ENCODE measurements around the gene TLE1. TPM values are rescaled to one million over a fixed set of nuclear protein-coding genes. Genes with fewer than 3 reads are reported as not detected.

TLE1 gene
- total RNA-seq, 1 donor = 9.0 TPM

DNA sequence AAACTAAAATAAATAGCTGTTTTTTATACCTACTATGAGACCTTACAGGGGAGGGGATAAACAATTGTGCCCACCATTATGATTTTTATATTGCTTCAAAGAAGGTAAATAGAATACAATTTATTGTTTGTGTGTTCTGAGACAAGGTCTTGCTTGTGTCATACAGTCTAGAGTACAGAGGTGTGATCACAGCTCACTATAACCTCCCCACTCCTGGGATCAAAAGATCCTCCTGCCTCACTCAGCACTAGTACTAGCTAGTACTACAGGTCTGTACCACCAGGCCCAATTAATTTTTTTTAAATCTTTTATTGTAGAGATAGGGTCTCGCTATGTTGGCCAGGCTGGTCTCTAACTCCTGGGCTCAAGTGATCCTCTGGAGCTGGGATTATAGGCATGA, 11.3 kb downstream of the TLE1 start:
- no peak overlapping the region for H3K27ac ChIP-seq (ENCODE audit: low read depth, low read length)
- H3K79me2 ChIP-seq (ENCODE audit: insufficient read depth, low read length) = no peaks in the 10 kb centered on the region
- peaks cover 4% of the 10 kb centered on the region for H3K4me1 ChIP-seq (ENCODE audit: insufficient read depth, low read length)
- H3K27me3 ChIP-seq (ENCODE audit: insufficient read depth, low read length) = no peaks in the 10 kb centered on the region
- H3K4me3 ChIP-seq (ENCODE audit: insufficient read depth, low read length) = no peak overlapping the region
- DNase-seq (ENCODE audit: insufficient read length, low spot score, missing footprints) = no peak
- no peaks in the 10 kb centered on the region for H3K36me3 ChIP-seq (ENCODE audit: insufficient read depth, low read length)
- TF ChIP-seq, protein P1, sequence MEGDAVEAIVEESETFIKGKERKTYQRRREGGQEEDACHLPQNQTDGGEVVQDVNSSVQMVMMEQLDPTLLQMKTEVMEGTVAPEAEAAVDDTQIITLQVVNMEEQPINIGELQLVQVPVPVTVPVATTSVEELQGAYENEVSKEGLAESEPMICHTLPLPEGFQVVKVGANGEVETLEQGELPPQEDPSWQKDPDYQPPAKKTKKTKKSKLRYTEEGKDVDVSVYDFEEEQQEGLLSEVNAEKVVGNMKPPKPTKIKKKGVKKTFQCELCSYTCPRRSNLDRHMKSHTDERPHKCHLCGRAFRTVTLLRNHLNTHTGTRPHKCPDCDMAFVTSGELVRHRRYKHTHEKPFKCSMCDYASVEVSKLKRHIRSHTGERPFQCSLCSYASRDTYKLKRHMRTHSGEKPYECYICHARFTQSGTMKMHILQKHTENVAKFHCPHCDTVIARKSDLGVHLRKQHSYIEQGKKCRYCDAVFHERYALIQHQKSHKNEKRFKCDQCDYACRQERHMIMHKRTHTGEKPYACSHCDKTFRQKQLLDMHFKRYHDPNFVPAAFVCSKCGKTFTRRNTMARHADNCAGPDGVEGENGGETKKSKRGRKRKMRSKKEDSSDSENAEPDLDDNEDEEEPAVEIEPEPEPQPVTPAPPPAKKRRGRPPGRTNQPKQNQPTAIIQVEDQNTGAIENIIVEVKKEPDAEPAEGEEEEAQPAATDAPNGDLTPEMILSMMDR (IDR thresholded peaks at IDR 0.05; ENCODE audit: extremely low read depth, low read depth, low read length) = no peak
- H4K20me1 ChIP-seq (ENCODE audit: insufficient read depth, low read length) = peaks cover 9% of the 10 kb centered on the region
- H3K4me2 ChIP-seq (ENCODE audit: insufficient read depth, low read length) = no peak overlapping the region
- H2AFZ ChIP-seq (ENCODE audit: low read length) = no peak overlapping the region
- no peaks in the 10 kb centered on the region for H3K9me3 ChIP-seq (ENCODE audit: low read depth, low read length)

DNA sequence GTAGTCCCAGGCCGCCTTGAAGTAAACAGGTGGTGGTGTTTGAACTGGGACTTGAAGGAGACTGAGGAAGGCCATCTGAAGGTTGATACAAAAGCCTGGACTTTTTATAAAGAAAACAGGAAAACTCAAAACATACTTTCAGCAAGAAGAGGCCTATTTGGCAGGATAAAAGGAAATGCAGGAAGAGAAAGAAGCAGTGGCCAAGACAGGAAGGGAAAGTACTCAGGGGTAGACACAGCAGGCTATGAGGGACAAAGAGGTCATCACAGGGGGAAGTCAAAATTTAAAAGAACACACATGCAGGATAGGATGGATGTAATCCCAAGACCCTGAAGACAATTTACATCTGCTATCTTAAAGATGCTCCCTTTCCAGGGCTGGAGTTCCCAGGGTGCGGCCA, 13.0 kb downstream of the TLE1 start:
- H3K4me1 ChIP-seq (ENCODE audit: insufficient read depth, low read length) = no peaks in the 10 kb centered on the region
- H3K27me3 ChIP-seq (ENCODE audit: insufficient read depth, low read length) = no peaks in the 10 kb centered on the region
- H2AFZ ChIP-seq (ENCODE audit: low read length) = no peak overlapping the region
- no peaks in the 10 kb centered on the region for H3K36me3 ChIP-seq (ENCODE audit: insufficient read depth, low read length)
- H3K79me2 ChIP-seq (ENCODE audit: insufficient read depth, low read length) = no peaks in the 10 kb centered on the region
- no peak for DNase-seq (ENCODE audit: insufficient read length, low spot score, missing footprints)
- H4K20me1 ChIP-seq (ENCODE audit: insufficient read depth, low read length) = peaks cover 9% of the 10 kb centered on the region
- no peak overlapping the region for H3K27ac ChIP-seq (ENCODE audit: low read depth, low read length)
- H3K4me2 ChIP-seq (ENCODE audit: insufficient read depth, low read length) = no peak overlapping the region
- no peaks in the 10 kb centered on the region for H3K9me3 ChIP-seq (ENCODE audit: low read depth, low read length)
- TF ChIP-seq, protein P1 (IDR thresholded peaks at IDR 0.05; ENCODE audit: extremely low read depth, low read depth, low read length) = no peak
- H3K4me3 ChIP-seq (ENCODE audit: insufficient read depth, low read length) = no peak overlapping the region

DNA sequence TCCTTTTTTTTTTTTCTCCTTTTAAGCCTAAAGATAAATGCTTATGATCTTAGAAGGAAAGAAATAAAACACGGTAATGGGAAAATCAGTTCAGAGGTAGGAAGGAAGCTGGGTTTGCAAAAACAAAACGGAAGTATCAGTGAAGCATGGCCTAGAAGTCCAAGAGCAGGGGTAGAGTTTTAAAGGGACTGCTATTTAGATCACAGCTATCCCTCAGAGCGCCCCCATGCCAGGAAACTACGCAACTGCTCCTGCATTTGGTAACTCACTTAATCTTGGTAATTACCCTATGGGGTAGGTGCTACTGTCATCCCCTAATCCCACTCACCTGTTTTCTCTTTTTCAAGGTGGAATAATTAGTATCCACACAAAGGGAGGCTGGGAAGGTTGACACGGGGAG, 16.0 kb downstream of the TLE1 start:
- H3K4me2 ChIP-seq (ENCODE audit: insufficient read depth, low read length) = no peak overlapping the region
- H2AFZ ChIP-seq (ENCODE audit: low read length) = no peak overlapping the region
- H3K4me3 ChIP-seq (ENCODE audit: insufficient read depth, low read length) = no peak overlapping the region
- TF ChIP-seq, protein P1 (IDR thresholded peaks at IDR 0.05; ENCODE audit: extremely low read depth, low read depth, low read length) = no peak
- peaks cover 5% of the 10 kb centered on the region for H3K4me1 ChIP-seq (ENCODE audit: insufficient read depth, low read length)
- no peaks in the 10 kb centered on the region for H3K9me3 ChIP-seq (ENCODE audit: low read depth, low read length)
- DNase-seq (ENCODE audit: insufficient read length, low spot score, missing footprints) = no peak
- no peaks in the 10 kb centered on the region for H3K36me3 ChIP-seq (ENCODE audit: insufficient read depth, low read length)
- no peak overlapping the region for H3K27ac ChIP-seq (ENCODE audit: low read depth, low read length)
- H3K79me2 ChIP-seq (ENCODE audit: insufficient read depth, low read length) = no peaks in the 10 kb centered on the region
- peaks cover 9% of the 10 kb centered on the region for H4K20me1 ChIP-seq (ENCODE audit: insufficient read depth, low read length)
- no peaks in the 10 kb centered on the region for H3K27me3 ChIP-seq (ENCODE audit: insufficient read depth, low read length)

DNA sequence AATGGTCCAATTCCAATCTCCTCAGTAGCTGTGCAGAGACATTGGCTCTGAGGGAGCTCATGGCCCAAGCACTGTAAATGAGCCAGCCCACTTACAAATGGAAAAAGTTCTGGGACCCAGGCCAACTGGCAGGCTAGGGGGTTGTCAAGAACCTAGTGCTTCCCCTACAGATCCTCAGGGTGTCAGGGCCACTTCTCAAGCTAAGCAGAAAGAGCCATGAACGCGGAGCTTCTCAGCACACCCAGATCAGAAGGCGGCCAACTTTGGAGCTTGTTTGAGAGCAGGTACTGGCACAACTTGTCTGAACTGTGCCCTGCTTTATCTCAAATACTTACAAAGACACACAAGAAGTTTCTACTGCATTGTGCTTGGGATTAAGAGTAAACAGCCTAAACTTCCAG, 17.5 kb downstream of the TLE1 start:
- Histone ChIP-seq H3K4me1 (ENCODE audit: insufficient read depth, low read length) (peaks cover 5% of the 10 kb centered on the region), H4K20me1 (ENCODE audit: insufficient read depth, low read length) (peaks cover 9% of the 10 kb centered on the region), H3K36me3 (ENCODE audit: insufficient read depth, low read length) (no peaks in the 10 kb centered on the region), H3K4me2 (ENCODE audit: insufficient read depth, low read length) (no peak overlapping the region), H3K4me3 (ENCODE audit: insufficient read depth, low read length) (no peak overlapping the region), H3K9me3 (ENCODE audit: low read depth, low read length) (no peaks in the 10 kb centered on the region), H2AFZ (ENCODE audit: low read length) (no peak overlapping the region), H3K27ac (ENCODE audit: low read depth, low read length) (no peak overlapping the region), H3K79me2 (ENCODE audit: insufficient read depth, low read length) (no peaks in the 10 kb centered on the region), H3K27me3 (ENCODE audit: insufficient read depth, low read length) (no peaks in the 10 kb centered on the region)
- DNase-seq (ENCODE audit: insufficient read length, low spot score, missing footprints) = no peak
- TF ChIP-seq, protein P1 (IDR thresholded peaks at IDR 0.05; ENCODE audit: extremely low read depth, low read depth, low read length) = no peak

Data from osteoblast (primary cell).